ENCODE measurements around the gene MCCC2.

Gene MCCC2

GRCh38 chr5:71677977-71678376, 90.8 kb downstream of the MCCC2 start:
- no peak for DNase-seq (ENCODE audit: low read depth)
- no peak overlapping the region for H3K4me3 ChIP-seq (ENCODE audit: low read length)
- TF ChIP-seq CTCF (conservative IDR thresholded peaks at IDR 0.05; ENCODE audit: low read length): no peak

- TF ChIP-seq CTCF (conservative IDR thresholded peaks at IDR 0.05; ENCODE audit: low read length): no peak
- DNase-seq (ENCODE audit: low read depth): no peak
- no peak overlapping the region for H3K4me3 ChIP-seq (ENCODE audit: low read length)
These were observed 92.6 kb downstream of the MCCC2 start for GRCh38 chr5:71679714-71680113.

- no peak for TF ChIP-seq CTCF (conservative IDR thresholded peaks at IDR 0.05; ENCODE audit: low read length)
- no peak overlapping the region for H3K4me3 ChIP-seq (ENCODE audit: low read length)
- DNase-seq (ENCODE audit: low read depth): no peak
These were observed 93.4 kb downstream of the MCCC2 start for GRCh38 chr5:71680510-71680909.

- DNase-seq (ENCODE audit: low read depth): no peak
- no peak overlapping the region for H3K4me3 ChIP-seq (ENCODE audit: low read length)
- no peak for TF ChIP-seq CTCF (conservative IDR thresholded peaks at IDR 0.05; ENCODE audit: low read length)
These were observed 94.2 kb downstream of the MCCC2 start for GRCh38 chr5:71681296-71681695.

GRCh38 chr5:71684309-71684708, 97.2 kb downstream of the MCCC2 start:
- no peak overlapping the region for H3K4me3 ChIP-seq (ENCODE audit: low read length)
- TF ChIP-seq CTCF (conservative IDR thresholded peaks at IDR 0.05; ENCODE audit: low read length): no peak
- no peak for DNase-seq (ENCODE audit: low read depth)

GRCh38 chr5:71693828-71694427, 106.8 kb downstream of the MCCC2 start:
- DNase-seq (ENCODE audit: low read depth): no peak
- no peak overlapping the region for H3K4me3 ChIP-seq (ENCODE audit: low read length)
- TF ChIP-seq CTCF (conservative IDR thresholded peaks at IDR 0.05; ENCODE audit: low read length): no peak

GRCh38 chr5:71695071-71695470, 107.9 kb downstream of the MCCC2 start:
- H3K4me3 ChIP-seq (ENCODE audit: low read length): no peak overlapping the region
- no peak for DNase-seq (ENCODE audit: low read depth)
- TF ChIP-seq CTCF (conservative IDR thresholded peaks at IDR 0.05; ENCODE audit: low read length): no peak

Data from AG10803 (cell line).